Upper lobe of left lung (tissue), 6 donors: ENCODE measurements around the gene HNRNPA1L2. TPM values are rescaled to one million over a fixed set of nuclear protein-coding genes. Genes with fewer than 3 reads are reported as not detected.
A peak's percentile ranks its signal among the peaks of the same experiment; 100 is the strongest.
"Not testable (repeated sequence)": the region's sequence is repeated elsewhere in the genome, so short reads cannot be mapped to it uniquely, and the experiment has no call there.

ENCODE experiments used
- ATAC-seq, 2 donors: fragments of 200-7000 bp; cut with Tn5 transposase; one replicate each; pipeline ENCODE4 v1.9.1; 2022; ENCODE audit warnings: mild to moderate bottlenecking in 2 of 2, moderate library complexity in 2 of 2; ENCODE audit not compliant: low FRiP score in 2 of 2
- DNase-seq, 2 donors: peaks; one replicate each; pipeline ENCODE4 v3.0.0-alpha.2; 2019 to 2020
- H3K27ac ChIP-seq, 4 donors: fragments of 200-600 bp; sonication (generic); one replicate each; pipeline ENCODE4 v1.5.1; 2016 to 2019
- H3K27me3 ChIP-seq, 4 donors: fragments of 200-600 bp; sonication (generic); one replicate each; pipeline ENCODE4 v1.5.1; 2017 to 2019
- H3K36me3 ChIP-seq, 4 donors: fragments of 200-600 bp; sonication (generic); one replicate each; pipeline ENCODE4 v1.5.1; 2016 to 2019
- H3K4me1 ChIP-seq, 4 donors: fragments of 200-600 bp; sonication (generic); one replicate each; pipeline ENCODE4 v1.5.1; 2018 to 2019
- H3K4me3 ChIP-seq, 4 donors: fragments of 200-600 bp; sonication (generic); one replicate each; pipeline ENCODE4 v1.5.1; 2017 to 2019; ENCODE audit warnings: mild to moderate bottlenecking in 2 of 4, moderate library complexity in 1 of 4
- H3K9me3 ChIP-seq, 4 donors: fragments of 200-600 bp; sonication (generic); one replicate each; pipeline ENCODE4 v1.5.1; 2018 to 2019
- CTCF ChIP-seq, 6 experiments: fragments of 450-650 bp in 4 of 6; fragments of 200-600 bp in 2 of 6; sonication (generic) in 2 of 6; IDR thresholded peaks; one replicate each; pipeline ENCODE4 v1.5.1; 2016 to 2019; ENCODE audit warnings: antibody characterized with exemption in 6 of 6
- EP300 ChIP-seq, 4 donors: sonication (generic); formaldehyde crosslinking; IDR thresholded peaks; one replicate each; pipeline ENCODE4 v1.5.1; 2017; ENCODE audit warnings: antibody characterized with exemption in 4 of 4, control low read depth in 2 of 4
- POLR2A ChIP-seq, 4 donors: fragments of 450-650 bp; IDR thresholded peaks; one replicate each; pipeline ENCODE4 v1.5.1; 2016 to 2017; ENCODE audit warnings: antibody characterized with exemption in 4 of 4, mild to moderate bottlenecking in 2 of 4
- POLR2AphosphoS5 ChIP-seq, 2 donors: sonication (generic); formaldehyde crosslinking; IDR thresholded peaks; one replicate each; pipeline ENCODE4 v1.5.1; 2017; ENCODE audit warnings: antibody characterized with exemption in 2 of 2
- WGBS, 2 donors: methylation state at CpG; one replicate each; pipeline ENCODE4 v1.1.5; 2017 to 2018; 5-methylcytosine and 5-hydroxymethylcytosine counted together
- total RNA-seq, 6 donors: library from RNA; depleted of rRNA in 4 of 6; stranded (reverse); fragments of >200 nt in 4 of 6; gene quantifications; one replicate each; pipeline versions ENCODE4 v1.1.0 to v1.2.1, GENCODE V29; 2016 to 2021
- donor health status: DM: no; HTN: no; CAD: no; lungs with moderate emphysema.
- donor health status: DM: no; HTN: yes; CAD: no; lungs with severe emphysema.

The HNRNPA1L2 gene
- total RNA-seq, 6 donors from 2014 or later, result 2.7 to 7.3 (median 4.9) TPM

- TF ChIP-seq EP300 (IDR thresholded peaks at IDR 0.05), result no peak
- Histone ChIP-seq H3K36me3 (no peaks in the 10 kb centered on the region), H3K4me3 (no peak overlapping the region), H3K27me3 (no peaks in the 10 kb centered on the region), H3K4me1 (peaks cover 0 to 25% (median 8%) of the 10 kb centered on the region in 4 donors), H3K9me3 (no peaks in the 10 kb centered on the region), H3K27ac (no peak overlapping the region)
- ATAC-seq (no peak), DNase-seq (no peak)
- WGBS, 2 donors, result 93 to 96% methylated on average over 4 of the region's 4 CpGs
These were observed 27.0 kb upstream of the HNRNPA1L2 start for GRCh38 chr13:52615134-52615801.

DNA sequence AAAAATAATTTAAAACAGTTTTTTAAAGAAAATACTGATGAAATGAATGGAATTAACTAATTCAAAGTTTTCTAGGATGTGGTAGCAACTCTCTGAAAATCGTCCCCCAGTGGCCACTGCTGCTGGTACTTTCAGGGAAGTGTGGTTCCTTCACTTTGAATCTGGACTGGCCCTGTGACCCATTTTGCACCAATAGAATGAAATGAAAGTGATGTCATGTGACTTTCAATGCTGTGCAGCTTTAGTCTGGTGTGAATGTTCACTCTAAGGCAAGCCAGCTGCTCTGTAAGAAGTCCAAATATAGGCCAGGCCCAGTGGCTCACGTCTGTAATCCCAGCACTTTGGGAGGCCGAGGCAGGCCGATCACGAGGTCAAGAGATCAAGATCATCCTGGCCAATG is 26.4 kb upstream of the HNRNPA1L2 start:
- DNase-seq (no peak), ATAC-seq (no peak)
- Histone ChIP-seq H3K36me3 (no peaks in the 10 kb centered on the region), H3K9me3 (no peaks in the 10 kb centered on the region), H3K4me1 (peaks cover 0 to 25% (median 8%) of the 10 kb centered on the region in 4 donors), H3K27ac (no peak overlapping the region), H3K4me3 (no peak overlapping the region), H3K27me3 (no peaks in the 10 kb centered on the region)
- WGBS, 2 donors, result 85 to 86% methylated on average over 5 of the region's 5 CpGs
- TF ChIP-seq CTCF (IDR thresholded peaks at IDR 0.05), result no peak
- no peak for TF ChIP-seq POLR2AphosphoS5 (IDR thresholded peaks at IDR 0.05)
- TF ChIP-seq EP300 (IDR thresholded peaks at IDR 0.05), result no peak
- TF ChIP-seq POLR2A (IDR thresholded peaks at IDR 0.05), result no peak

DNA sequence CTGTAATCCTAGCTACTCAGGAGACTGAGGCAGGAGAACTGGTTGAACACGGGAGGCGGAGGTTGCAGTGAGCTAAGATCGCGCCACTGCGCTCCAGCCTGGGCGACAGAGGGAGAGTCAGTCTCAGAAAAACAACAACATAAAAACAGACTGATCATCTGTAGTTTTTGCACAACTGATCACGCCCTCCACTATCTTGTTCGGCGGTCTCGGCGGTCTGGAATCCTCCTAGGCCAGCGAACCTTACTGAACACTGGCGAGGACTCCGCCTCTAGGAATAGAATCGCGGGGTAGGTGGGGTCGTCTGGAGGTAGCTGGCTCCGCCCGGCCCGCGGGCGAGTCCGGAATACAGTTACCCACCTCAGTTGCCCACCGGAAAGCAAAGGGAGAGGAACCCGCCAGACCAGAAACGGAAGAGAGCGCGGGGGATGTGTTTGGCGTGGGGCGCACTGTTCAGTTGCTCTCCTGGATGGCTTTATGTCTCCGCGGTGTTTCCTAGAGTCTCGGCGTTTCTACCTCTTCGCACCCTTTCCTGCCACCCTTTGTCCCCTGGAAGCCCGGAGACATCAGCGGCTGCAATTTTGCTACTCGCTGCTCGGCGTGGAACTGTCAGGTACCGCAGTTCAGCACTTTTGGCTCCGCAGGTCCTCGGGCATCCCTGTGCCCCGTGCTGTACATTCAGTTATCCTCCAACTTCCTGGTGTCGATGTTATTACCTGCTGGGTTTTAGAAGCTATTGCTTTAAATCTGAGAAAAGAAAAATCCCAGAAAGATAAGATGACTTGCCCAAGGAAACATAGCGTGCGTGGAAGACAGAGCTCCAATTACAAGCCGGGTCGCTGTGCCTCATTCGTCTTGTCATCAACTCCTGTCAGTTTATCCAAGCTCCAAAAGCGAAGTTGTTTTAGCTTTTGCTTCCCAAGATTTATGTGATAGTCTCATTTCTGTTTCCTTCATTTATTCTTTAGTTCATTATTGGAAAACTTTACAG is 24.9 kb upstream of the HNRNPA1L2 start:
- TF ChIP-seq CTCF (IDR thresholded peaks at IDR 0.05) (peak in 1 of 6 experiments; percentile 3), POLR2AphosphoS5 (IDR thresholded peaks at IDR 0.05) (peak; percentile 57 to 62), EP300 (IDR thresholded peaks at IDR 0.05) (no peak), POLR2A (IDR thresholded peaks at IDR 0.05) (peak in 1 of 4 donors; percentile 58)
- 0 to 1% methylated on average over 50 to 51 of the region's 51 CpGs for WGBS, 2 donors
- peak; percentile 96 to 98 for ATAC-seq
- Histone ChIP-seq H3K27ac (peak overlapping the region; percentile 70 to 88 (median 86)), H3K4me3 (peak overlapping the region; percentile 55 to 94 (median 77)), H3K27me3 (no peaks in the 10 kb centered on the region), H3K36me3 (peaks cover 0 to 7% (median 0%) of the 10 kb centered on the region in 4 donors), H3K4me1 (peaks cover 0 to 25% (median 8%) of the 10 kb centered on the region in 4 donors), H3K9me3 (no peaks in the 10 kb centered on the region)
- peak; percentile 85 to 92 for DNase-seq

DNA sequence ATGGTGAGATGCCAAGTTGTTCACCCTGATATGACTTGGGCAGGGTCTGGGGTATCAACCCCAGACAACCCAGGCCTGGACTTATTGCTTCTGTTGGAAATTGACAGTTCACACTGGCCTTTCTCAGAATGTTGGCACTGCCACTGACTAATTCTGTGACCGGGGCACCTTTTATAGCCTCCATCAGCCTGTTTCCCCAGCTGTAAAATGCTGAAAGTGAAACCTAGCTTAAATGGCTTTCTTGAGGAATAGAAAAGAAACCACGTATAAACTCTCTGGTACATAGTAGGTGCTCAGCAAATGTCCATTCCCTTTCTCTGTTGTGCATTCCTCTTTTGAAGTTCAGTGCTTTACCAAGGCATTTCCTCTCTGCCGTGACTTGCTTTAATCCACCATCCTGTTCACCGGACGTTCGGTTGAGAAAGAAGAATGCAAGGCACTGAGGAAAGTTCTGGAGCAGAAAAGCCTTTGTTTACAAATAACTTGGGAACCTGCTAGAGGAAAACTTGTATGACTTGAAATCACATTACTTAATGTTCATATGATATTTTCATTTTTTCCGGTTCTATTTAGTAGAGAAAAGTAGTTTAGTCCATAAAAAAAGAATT is 11.0 kb upstream of the HNRNPA1L2 start:
- H3K9me3 ChIP-seq, H3K27me3 ChIP-seq, ATAC-seq, H3K4me1 ChIP-seq, DNase-seq: not testable (repeated sequence)
- H3K27ac ChIP-seq, result peak overlapping the region in 1 of 4 donors; percentile 3
- H3K36me3 ChIP-seq, result peaks cover 0 to 48% (median 16%) of the 10 kb centered on the region in 4 donors
- H3K4me3 ChIP-seq, result peak overlapping the region in 1 of 4 donors; percentile 20
- WGBS, 2 donors, result 54 to 61% methylated on average over 7 of the region's 7 CpGs

DNA sequence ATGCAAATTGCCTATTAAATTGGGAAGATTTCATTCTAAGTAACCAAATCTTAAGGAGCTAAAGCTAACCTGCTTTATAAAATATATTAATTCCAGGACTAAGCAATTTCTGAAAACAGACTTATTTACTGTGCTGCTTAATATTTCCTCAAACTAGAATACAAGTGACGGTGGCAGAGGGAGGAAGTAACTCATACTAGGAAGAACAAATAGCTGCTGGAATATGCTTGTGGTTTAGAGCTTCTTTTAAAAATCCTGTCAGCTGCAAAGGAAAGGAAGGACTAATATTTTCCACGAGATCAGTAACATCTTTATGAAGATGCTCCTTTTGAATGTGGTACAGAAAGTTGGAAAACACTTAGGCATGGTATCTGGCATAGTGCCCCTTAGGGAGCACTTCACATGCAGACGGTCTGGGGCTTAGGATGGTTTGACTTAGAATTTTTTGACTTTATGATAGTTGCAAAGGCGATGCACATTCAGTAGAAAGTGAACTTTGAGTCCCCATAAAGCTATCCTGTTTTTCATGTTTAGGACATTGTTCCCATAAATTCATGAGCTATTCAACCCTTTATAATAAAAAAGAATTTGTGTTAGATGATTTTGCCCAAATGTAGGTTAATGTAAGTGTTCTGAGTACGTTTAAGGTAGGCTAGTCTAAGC is 3.4 kb upstream of the HNRNPA1L2 start:
- H3K4me3 ChIP-seq, result no peak overlapping the region
- no peaks in the 10 kb centered on the region for H3K4me1 ChIP-seq
- 78 to 81% methylated on average over 5 of the region's 5 CpGs for WGBS, 2 donors
- no peak for TF ChIP-seq POLR2A (IDR thresholded peaks at IDR 0.05)
- TF ChIP-seq POLR2AphosphoS5 (IDR thresholded peaks at IDR 0.05), result no peak
- TF ChIP-seq EP300 (IDR thresholded peaks at IDR 0.05), result no peak
- no peak overlapping the region for H3K27ac ChIP-seq
- DNase-seq (no peak), ATAC-seq (no peak)
- H3K27me3 ChIP-seq, result no peaks in the 10 kb centered on the region
- no peaks in the 10 kb centered on the region for H3K9me3 ChIP-seq
- peaks cover 2 to 42% (median 13%) of the 10 kb centered on the region in 4 donors for H3K36me3 ChIP-seq
